Measurements from ENCODE around the gene KRT6C.
"Not testable (repeated sequence)": the region's sequence is repeated elsewhere in the genome, so short reads cannot be mapped to it uniquely, and the experiment has no call there.

The KRT6C gene

DNA sequence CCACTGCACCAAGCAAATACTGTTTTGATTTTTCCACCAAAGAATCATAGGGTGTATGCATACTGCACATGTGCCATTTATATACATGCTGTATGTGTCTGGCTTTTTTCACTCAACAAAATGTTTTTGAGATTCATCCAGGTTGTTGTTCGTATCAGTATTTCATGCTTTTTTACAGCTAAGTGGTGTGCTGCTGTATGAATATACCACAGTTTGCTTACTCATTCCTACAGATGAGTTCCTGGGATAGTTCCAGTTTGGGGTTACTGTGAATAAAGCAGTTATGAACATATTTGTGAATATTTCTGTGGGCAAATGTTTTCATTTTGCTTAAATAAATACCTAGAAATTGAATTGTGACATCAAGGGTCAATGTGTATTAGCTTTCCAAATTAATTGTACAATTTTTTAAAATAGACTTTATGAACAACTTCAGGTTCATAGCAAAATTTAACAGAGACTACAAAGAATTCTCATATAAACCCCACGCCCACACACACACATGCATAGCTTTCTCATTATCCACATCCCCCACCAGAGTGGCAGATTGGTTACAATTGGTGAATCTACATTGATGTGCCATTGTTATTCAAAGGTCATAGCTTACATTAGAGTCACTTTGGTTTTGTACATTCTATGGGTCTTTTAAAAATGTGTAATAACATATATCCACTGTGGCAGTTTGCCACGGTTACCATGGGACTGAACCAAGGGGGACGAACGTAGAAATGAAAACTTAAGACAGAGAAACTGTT lies 26.4 kb upstream of the KRT6C start:
- no peak for DNase-seq (ENCODE audit: low spot score)

DNA sequence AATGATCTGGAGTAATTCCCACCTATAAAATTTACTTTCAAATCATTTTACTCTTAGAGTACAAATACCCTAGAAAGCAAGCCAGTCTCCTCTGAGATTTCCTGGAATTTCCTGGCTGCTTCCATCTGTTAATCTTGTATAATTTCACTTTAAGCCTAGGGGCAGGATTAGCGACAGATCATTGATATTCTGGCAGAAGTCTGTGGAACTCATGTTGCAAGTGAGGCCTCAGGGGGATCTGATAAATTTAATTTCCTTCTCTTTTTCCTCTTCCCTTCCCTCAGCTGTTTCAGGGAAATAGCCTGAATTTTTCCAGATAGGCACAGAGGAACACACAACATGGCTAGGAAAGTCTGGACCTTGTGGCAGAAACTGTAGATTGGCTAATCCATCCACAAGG lies 25.3 kb upstream of the KRT6C start:
- no peak for DNase-seq (ENCODE audit: low spot score)

DNA sequence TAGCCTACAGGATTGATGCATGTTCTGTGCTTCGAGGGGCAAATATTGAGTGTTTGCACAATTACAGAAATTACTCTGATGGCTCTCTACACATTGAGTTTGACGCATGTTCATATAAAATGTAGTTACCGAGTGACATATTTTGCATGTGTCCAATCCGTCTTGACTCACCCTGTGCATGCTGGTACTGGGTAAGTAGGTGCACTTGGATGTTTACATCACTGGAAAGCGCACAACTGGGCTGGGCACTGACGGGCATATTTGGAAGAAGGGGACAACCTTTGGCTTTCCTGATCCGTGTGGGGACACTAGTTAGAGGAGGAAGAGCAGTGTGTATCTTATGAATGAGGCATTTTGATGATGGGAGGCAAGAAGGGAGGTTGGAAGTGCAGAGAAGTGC lies 24.4 kb upstream of the KRT6C start:
- DNase-seq (ENCODE audit: low spot score) = no peak

DNA sequence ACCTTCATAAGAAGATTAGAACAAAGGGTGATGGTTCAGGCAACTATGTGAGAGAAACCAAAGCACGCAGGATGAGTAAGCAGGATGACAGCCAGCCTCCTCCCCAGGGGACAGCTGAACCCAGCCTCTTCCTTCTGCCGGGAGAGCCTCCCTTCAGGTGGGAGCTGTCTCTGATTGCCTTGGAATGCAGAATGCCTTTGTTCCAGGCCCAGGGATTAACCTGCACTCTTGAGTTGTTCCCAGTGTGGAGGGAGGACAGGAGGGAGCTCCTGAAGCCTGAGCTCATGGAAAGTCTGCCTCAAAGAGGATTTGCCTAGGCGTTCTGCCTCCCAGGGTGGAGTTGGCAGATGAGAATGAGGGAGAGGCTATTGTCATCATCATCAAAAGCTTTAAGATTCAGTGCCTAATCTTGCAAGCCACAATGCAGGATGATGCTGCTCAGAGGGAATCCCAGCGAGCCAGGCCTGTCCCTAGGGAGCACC lies 23.0 kb upstream of the KRT6C start:
- no peak for DNase-seq (ENCODE audit: low spot score)

DNA sequence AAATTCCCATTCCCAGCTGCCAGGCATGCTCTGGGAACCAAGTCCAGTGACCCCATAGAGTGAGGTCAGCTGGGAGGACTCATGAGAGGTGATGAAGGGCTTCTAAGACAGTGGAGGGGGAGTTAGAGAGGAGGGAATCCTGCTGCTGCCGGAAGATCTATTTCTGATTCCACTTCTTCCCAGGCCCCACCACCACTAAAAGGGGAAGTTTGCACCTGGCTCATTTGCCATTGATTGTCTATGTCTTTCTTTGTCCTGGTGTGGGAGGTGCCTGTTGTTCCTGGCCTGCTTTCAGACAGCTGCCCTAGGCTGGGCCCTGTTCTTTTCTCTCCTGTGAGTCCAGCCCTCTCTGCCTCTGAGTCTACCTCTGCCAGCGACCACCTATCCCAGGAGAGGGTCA lies 22.4 kb upstream of the KRT6C start:
- DNase-seq (ENCODE audit: low spot score) = no peak

DNA sequence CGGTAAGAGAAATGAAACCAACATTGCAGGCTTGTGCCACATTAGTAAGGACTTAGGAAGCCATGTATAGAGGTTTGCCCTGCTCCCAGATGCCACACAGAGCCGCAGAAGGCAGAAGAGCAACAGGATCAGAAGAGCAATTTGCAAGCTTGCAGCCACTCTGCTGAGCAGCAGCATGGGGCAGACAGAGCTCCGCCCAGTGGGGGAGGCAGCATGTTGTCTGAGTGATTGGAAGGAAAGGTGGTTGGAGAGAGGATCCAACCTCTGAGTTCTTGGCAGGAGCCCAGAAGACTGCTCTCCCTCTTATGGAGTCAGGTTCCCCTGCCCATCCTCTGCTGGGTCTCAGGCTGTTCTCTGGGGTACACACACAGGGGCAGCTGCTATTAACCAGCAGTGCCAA lies 21.8 kb upstream of the KRT6C start:
- DNase-seq (ENCODE audit: low spot score) = no peak

DNA sequence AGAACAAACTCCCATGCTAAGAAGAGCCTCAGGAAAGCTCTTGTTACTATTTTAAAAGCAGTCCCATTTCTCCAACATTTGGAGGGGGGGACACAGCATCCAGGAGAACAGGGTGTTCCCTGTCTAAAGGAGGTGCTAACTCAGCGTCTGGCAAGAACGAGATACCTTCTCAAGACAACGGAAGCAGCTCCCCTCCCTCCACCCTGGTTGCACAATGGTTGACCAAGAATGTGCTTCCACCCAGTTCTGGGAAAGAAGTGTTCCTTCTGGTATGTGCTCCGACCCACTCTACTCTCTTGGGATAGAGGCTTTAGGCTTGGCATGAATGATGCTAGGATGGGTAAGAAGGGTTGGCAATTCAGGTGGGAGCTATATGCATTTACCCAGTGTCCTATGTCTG lies 20.9 kb upstream of the KRT6C start:
- no peak for DNase-seq (ENCODE audit: low spot score)

DNA sequence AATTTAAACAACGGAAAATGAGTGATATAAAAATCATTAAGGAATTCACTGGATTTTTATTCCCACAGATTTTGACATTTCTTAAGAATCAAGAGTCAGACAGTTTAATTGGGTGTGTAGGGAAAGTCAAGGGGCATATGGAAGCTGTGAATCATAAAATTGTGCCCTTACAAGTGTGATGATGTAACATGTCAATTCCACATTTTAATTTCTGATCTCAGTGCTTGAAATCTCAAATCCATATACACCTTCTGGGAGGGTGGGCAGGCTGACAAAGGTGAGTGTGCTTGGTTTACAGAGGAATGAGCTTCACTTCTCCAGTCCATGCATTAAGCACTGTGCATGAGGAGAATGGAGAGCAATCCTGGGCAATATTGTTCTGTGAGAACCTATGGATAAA lies 20.5 kb upstream of the KRT6C start:
- no peak for DNase-seq (ENCODE audit: low spot score)

DNA sequence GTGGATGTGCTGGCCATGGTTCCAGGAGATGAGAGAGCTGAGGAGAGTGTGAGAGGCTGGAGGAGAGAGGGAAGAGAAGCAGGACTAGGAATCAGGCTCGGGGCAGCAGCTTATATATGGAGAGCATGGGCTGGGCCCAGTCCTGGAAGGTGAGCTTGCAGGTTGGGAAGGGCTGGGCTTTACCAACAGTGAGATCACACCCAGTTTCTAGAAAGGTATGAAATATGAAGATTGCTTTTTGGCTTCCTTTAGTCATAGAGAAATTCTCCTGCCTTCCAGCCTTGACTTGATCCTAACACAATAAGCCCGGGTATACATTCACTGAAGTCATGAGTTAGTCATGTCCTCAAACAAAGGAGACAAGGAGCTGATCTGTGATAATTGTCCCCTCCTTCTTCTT lies 19.6 kb upstream of the KRT6C start, which contains the start of gene KRT6A:
Gene KRT6A, minus strand, starts transcription at position 86 of the 400 bp plus-strand sequence. Its CDS starts 69 bp downstream, at position 17.
- no peak for DNase-seq (ENCODE audit: low spot score)

DNA sequence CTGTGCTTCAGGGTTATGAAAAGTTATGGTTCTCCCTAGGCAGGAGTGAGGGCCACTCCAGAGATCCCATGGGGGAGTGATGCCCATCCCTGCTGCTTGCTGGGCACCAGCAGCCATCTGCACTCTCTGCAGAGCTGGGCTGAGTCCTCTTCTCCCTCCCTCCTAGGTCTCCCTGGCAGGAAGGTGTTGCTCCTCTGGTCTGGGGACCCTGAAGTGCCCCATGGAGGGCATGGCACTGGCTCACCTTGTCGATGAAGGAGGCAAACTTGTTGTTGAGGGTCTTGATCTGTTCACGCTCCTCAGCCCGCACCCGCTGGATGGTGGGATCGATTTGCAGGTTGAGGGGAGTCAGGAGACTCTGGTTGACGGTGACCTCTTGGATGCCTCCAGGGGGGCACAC lies 18.8 kb upstream of the KRT6C start:
- DNase-seq (ENCODE audit: low spot score) = not testable (repeated sequence)

DNA sequence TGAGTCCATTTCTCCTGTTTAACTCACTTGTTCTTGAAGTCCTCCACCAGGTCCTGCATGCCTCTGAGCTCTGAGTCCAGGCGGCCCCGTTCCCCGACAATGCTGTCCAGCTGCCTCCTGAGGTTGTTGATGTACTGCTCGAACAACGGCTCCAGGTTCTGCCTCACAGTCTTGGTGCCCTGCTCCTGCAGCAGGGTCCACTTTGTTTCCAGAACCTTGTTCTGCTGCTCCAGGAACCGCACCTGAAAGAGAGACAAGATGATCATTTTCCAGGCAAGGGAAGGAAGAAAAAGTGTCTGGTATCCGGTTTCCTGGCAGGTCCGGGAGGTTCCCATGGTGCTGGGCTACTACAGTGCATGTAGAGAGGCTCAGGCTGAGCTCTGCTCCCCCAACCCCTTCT lies 17.9 kb upstream of the KRT6C start:
- DNase-seq (ENCODE audit: low spot score) = not testable (repeated sequence)

DNA sequence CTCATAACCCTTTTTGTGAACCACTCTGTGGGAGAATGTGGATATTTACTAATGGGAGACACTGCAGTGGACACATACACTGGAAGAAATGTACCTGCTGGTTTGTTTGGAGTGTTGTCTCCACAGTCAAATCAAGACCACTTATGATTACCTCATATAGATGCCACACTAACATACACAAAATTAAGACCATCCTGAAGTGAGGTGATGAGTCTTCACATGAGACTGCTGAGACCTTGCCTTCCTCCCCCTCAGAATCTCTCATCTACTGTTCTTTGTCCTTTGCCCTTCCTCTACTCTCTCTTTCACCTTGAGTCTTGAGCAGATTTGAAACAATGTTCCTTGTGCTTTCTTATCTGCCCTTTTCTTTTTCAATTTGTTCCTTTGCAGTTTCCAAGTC lies 15.1 kb upstream of the KRT6C start:
- DNase-seq (ENCODE audit: low spot score) = no peak

DNA sequence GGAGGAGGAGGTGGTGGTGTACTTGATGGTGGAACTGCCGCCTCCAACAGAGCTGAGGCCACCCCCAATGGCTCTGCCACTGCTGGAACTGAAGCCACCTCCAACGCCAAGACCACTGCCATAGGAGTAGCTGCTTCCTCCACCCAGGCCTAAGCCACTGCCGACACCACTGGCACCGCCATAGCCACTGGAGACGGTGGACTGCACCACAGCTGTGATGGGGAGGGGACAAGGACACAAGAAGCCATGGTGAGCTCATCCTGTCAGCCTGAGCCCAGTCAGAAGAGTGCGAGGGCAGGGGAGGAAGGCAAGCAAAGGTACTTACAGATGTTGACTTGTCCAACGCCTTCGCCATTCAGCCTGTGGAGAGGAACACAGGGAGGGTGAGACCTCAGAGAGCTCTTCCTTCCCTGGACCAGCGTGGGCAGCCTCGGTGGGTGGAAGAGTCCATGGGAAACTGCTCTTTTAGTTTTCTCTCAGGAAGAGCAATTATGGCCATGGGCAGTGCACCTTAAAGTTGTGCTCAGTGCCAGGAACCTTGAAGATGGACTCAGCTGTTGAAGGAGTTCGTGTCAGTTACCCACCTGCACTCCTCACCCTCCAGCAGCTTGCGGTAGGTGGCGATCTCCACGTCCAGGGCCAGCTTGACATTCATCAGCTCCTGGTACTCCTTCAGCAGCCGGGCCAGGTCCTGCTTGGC lies 14.3 kb upstream of the KRT6C start:
- not testable (repeated sequence) for DNase-seq (ENCODE audit: low spot score)

DNA sequence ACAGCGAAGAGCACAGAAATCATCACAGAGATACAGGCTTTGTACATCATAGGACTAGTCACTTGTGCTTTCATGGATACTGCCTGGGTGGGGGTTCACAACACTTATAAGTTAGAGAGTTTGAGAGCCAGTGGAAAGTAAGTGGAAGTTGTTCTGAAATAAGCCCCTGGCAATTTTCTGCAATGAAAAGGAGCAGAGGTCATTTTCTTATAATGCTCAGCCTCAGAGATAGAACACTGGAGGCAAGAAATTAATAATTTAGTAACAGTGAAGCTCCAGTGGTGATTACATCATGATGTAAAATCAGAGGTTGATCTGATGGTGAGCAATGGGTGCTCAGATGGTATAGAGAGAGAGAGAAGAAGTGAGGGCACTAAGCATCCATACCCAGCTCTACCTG lies 13.6 kb upstream of the KRT6C start:
- no peak for DNase-seq (ENCODE audit: low spot score)

DNA sequence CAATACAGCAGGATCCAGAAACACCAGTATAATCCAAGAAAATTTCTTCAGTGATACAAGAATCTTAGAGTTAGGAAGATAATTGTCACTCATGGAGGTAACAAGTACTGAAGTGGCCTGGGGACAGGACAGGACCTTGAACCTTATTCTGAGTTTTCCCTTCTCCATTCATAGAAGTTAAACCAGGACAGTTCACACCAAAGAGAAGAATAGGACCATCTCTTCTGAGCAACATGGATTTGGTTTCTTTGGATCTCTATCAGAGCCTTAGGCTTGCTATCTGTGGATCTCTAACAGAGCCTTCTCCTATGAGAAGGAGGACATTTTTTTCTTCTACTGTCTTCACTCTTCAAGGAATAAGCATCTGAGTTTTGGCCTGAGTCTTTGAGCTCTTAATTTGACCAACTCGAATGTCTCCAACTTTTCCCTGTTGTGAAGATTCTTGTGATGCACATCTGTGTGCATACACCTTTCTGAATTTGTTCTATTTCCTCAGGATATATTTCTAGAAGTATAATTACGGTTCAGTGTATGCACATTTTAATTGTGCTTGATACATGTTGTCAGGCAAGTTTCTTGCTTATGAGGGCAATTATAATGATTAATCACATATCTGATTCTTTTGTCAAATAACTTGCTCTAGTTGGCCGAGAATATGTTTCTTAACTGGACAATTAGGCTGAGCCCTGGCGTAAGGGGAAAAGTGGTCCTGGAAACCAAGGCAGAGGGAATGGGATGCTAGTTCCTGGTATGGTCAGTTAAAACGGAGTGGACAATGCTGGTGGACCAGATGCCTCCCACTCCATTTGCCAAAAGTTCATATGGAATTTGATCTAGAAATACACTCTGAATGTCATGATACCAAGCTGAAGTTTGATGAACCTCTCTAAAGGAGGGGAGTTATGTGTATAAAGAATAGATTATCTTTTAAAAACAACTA lies 12.8 kb upstream of the KRT6C start:
- DNase-seq (ENCODE audit: low spot score) = no peak

DNA sequence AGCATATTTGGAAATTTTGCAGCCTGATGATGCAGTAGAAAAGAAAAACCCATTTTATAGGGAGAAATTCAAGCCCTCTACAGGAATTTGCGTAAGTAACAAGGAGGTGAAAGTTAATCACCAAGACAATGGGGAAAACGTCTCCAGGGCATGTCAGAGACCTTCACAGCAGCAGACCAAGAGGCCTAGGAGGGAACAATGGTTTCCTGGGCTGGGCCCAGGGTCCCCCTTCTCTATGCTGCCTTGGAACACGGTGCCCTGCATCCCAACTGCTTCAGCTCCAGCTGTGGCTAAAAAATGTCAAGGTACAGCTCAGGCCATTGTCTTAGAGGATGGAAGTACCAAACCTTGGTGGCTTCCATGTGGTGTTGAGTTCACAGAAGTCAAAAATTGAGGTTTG lies 6.5 kb upstream of the KRT6C start:
- no peak for DNase-seq (ENCODE audit: low spot score)

DNA sequence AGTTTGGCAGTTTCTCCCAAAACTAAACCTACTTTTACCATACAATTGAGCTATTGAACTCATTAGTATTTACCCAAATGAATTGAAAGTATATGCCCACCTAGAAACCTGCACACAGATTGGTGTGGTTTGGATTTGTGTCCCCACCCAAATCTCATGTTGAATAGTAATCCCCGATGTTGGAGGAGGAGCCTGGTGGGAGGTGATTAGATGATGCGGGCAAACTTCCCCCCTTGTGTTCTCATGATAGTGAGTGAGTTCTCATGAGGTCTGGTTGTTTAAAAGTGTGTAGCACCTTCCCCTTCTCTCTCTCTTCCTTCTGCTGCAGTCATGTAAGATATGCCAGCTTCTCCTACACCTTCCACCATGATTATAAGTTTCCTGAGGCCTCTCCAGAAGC lies 4.0 kb upstream of the KRT6C start:
- no peak for DNase-seq (ENCODE audit: low spot score)

DNA sequence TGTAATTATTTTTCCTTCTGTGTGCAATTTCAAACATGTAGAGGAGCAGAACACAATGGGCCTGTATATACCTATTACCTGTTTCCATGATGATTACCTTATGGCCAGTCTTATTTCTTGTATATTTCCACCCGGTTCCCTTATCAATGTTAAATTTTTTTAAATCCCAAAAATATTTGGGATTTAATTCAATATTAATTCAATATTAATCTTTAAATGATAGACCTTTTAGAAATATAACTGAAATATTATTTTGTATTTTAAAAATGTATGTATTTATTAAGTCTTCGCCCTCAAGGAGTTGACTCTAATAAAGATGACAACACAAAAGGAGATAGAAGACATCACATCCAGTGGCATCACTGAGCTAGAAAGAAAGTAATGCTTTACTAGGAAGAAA lies 607 bp upstream of the KRT6C start:
- DNase-seq (ENCODE audit: low spot score) = no peak

DNA sequence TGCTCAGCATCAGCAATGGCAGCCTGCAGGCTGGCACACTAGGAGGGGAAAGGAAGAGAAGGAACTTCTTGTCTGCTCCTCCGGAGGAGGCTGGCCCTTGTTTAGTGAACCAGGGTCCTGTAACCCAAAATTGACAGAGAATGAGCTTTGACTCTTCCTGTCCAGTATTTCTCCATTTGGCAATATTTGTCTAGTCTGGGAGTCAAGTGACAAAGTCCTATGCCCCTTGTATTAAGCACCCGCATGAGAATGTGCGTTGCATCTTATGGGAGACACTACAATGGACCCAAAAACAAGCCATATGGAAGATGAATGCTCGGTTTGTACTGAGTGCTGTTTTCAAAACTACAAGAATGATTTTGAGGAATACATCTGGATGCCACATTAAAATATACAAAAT lies 3.8 kb downstream of the KRT6C start:
- DNase-seq (ENCODE audit: low spot score) = no peak

DNA sequence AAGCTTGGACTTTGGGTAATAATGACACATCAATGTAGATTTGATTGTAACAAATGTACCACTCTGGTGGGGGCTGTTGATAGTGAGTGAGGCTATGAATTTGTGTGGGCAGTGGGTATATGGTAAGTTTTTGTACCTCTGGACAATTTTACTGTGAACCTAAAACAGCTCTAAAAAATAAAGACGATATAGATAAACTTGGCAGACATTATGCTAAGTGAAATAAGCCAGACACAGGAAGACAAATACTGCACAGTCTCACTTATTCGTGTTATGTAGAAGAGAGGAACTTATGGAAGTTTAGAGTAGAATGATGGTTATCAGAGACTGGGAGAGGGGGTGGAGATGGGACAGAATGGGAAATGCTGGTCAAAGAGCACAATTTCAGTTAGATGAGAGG lies 8.7 kb downstream of the KRT6C start:
- DNase-seq (ENCODE audit: low spot score) = no peak

DNA sequence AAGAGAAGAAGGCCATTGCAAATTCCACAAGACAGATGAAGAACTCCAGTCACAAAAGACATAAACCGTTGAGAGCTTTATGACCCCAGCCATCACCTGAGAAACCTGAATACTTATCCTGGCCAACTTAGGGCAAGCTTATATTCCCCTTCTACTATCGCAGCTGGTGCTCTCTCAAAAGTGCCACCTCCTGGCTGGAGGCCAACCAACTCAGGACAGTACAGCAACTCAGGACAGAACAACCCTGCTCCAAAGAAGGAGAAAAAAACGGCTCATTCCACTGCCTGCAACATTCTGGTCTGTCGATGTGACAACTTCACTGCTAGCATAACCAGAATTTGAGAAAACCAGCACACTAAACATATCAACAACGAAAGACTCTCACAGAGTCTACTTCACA lies 11.9 kb downstream of the KRT6C start:
- no peak for DNase-seq (ENCODE audit: low spot score)

DNA sequence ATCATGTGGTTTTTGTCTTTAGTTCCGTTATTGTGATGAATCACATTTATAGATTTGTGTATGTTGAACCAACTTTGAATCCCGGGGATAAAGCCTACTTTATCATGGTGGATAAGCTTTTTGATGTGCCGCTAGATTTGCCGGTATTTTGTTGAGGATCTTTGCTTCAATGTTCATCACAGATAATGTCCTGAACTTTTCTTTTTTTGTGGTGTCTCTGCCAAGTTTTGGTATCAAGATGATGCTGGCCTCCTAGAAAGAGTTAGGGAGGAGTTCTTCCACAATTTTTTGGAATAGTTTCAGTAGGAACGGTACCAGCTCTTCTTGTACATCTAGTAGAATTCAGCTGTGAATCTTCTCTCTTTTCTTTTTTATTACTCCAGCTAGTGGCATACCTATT lies 14.7 kb downstream of the KRT6C start:
- DNase-seq (ENCODE audit: low spot score) = no peak

DNA sequence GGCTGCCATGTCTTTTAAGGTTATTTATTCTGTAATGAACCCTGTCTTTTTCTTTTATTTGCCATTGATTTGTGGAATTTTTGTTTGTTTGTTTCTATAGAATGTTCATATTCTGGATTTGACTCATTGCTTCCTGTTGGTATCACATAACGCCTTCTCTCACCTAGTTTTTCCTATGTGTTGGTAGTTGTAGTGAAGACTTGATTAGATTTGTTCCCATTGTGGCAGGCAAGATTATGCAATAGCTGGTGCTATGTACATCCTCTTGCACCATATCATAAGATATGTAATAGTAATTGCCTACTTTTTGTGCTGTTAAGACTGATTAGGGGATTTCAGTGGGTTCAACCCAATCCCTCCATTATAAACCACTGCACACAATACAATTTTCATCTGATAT lies 17.8 kb downstream of the KRT6C start:
- DNase-seq (ENCODE audit: low spot score) = no peak
